Measurements from ENCODE around the gene NCL.
"Not testable (repeated sequence)": the region's sequence is repeated elsewhere in the genome, so short reads cannot be mapped to it uniquely, and the experiment has no call there.

Gene NCL

DNA sequence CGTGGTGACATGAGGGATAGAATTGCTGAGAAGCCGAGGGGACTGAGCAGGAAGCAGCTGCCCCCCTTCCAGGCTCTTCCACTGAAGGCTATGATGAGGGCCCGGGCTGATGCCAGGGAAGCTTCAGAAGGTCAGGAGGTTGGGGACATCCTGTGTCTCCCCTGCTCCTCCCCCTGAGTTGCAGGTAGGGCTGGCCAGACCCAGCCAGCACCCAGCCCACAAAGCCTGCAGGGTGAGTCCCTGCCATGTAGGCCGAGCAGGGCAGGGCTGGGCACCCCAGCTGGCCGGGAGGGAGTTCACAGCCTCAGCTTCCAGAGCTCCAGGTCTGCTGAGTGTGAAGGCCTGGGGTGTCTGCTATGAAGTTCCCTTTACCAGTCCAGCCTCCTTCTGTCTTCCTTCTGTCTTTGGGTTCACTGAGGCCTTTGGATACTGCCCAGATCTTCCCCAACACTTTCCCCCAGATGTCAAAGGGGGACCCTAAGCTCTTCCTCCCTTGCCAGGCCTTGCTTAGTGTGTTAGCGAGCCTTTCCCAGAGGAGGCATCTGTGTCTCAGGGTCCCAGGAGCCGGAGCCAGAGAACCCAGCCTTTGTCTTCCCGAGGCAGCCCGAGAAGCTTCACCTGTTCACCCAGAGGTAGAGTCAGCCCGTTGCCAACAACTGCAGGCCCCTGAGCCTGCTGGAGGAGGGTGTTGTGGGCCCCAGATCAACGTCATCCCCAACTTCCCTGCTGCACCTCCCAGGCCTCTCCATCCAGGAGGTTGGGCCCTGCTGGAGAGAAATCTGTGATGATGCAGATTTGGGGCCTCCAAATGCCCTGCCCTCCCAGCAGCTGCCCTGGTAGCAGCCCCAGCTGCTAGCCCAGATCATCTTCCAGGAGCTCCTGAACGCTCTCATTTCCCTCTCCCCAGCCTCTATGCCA lies 3.6 kb upstream of the NCL start:
- DNase-seq (ENCODE audit: low read depth in 2 of 2): no peak

DNA sequence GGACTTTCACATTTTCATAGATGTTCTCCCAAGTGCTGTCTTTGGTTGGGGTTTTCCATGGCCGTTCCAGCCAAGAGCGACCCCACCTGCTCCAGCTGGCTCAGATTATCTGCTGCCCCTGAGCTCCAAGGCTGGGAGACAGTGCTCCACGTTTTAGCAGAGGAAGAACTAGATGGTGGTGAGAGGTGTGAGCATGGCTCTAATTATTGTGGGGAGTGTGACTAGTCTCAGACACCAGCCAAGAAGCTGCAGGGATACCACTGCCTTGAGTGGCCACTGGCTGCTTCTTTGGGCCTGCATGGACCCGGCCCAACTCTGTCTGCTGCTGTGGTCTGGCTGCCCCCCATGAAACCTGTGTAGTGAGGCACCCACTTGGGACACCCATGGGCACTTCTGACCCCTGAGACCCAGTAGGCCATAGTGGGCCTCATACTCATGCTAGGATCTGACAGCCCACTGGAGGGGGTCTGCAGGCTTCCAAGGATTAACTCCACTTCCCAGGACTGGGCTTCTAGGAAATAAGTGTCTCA lies 2.8 kb upstream of the NCL start:
- no peak for DNase-seq (ENCODE audit: low read depth in 2 of 2)

DNA sequence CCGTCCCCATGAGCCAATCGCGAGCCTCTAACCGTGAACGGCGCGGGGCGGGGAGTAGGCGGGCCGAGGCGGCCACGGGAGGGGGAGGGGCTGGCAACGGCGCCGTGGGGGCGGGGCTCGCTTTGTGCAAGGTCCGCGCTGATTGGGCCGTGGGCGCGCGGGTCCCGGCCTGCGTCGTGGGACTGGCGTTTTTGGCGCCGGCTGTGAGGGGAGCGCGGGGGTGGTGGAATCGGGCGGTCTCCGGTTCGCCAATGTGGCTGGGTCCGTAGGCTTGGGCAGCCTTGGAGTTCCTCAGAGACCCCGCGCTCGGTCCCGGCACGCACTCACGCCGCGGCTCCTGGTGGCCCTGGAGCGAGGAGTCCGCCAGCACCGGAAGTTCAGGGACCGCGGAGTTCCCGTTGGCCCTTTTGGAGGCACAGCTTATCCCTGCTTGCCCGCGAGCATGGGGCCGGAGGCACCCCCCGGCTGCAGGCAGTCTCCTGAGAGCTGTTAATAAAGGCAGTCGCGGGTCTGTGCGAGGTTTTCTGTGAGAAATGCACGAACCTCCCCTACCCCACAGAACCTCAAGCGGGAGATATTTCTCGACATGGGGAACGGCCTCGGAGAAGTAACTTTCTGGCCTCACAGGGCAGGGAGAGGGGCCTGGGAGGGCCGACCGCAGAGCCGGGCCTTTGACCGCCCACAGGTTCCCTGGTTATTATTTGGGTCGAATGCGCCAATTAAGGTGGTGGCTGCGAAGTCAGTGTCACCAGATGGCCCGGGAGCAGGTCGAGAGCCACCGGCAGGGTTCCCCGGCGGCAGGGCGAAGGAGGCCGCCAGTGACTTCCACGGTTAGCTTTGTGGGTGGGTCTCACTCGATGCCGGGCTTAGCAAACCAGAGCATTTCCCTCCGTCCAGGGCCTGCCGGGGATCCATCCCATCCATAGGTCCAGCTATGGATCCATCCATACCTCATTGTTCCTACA lies 574 bp upstream of the NCL start:
- peak; percentile 96 to 99 for DNase-seq (ENCODE audit: low read depth in 2 of 2)

DNA sequence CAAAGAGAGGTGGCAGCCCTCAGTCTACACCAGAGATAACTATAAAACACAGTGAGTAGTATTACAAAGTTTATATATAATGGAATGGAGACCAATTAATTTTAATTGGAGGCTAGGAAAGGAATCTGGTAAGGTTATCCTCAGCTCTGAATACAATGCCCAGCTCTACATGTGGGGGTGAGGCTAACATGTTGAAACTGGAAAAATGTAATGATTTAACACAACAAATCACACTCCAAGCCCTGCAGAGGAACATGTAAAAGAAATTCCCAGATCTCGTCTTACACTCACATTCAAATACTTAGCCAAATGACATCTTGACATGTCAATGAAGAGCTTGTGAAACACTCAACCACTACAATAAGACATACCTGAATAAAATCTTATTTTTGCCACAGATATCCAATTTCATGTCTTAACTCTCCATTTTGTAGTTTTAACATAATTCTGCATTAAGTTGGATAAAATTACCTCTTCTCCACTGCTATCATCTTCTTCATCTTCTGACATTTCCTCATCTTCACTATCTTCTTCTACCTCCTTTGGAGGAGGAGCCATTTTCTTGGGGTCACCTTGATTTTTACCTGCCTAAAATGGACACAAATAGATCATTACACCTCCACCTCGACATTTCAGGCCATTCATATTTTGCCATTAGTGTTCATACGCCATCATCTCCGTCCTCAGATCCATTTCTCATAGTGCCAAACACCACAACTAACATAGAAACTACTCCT lies 1.4 kb downstream of the NCL start:
- no peak for DNase-seq (ENCODE audit: low read depth in 2 of 2)

DNA sequence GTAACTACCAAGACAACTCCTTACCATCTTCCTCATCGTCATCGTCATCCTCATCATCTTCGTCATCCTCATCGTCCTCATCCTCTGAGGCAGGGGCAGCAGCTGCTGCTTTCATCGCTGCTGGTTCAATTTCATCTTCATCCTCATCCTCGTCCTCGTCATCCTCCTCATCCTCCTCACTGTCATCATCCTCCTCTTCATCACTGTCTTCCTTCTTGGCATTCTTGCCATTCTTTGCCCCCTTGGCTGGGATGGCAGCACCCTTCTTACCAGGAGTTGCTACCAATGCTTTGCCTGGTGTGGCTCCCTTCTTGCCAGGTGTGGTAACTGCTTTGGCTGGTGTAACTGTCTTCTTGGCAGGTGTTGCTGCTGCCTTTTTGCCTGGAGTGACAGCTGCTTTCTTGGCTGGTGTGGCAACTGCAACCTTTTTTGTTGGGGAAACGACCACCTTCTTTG lies 2.7 kb downstream of the NCL start:
- DNase-seq (ENCODE audit: low read depth in 2 of 2): no peak

DNA sequence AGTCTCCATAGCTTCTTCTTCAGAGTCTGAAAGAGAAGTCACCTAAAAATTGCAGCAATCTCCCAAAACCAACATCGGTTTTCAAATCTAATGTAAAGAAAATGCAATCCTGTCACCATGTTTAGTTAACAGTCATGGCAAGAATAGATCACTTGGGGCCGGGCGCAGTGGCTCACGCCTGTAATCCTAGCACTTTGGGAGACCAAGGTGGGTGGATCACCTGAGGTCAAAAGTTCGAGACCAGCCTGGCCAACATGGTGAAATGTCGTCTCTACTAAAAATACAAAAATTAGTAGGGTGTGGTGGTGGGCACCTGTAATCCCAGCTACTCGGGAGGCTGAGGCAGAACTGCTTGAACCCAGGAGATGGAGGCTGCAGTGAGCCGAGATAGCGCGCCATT lies 3.4 kb downstream of the NCL start:
- not testable (repeated sequence) for DNase-seq (ENCODE audit: low read depth in 2 of 2)

DNA sequence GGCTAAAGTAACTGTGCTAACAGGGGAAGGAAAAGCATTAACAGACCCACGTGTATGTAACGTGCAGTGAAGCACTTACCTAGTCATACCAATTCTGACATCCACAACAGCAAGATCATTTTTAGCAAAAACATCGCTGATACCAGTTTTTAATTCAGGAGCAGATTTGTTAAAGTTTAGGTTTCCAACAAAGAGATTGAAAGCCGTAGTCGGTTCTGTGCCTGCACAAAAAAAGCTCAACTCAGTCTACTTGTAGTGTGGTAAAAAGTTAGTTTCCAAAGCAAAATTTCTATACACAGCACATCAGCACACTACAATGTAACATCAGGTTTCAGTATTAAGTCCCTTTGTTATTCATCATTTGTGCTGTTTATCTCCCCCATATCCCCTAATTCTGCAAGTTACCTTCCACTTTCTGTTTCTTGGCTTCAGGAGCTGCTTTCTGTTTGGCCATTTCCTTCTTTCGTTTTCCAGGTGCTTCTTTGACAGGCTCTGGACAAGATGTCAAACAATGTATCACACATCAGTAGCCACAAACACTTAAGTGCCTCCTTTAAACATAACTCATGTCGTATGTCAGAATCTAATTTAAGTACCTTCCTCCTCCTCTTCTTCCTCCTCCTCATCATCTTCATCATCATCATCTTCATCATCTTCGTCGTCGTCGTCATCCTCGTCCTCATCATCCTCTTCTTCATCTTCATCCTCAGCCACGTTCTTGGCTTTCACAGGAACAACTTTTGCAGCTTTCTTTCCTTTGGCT lies 4.0 kb downstream of the NCL start:
- no peak for DNase-seq (ENCODE audit: low read depth in 2 of 2)

DNA sequence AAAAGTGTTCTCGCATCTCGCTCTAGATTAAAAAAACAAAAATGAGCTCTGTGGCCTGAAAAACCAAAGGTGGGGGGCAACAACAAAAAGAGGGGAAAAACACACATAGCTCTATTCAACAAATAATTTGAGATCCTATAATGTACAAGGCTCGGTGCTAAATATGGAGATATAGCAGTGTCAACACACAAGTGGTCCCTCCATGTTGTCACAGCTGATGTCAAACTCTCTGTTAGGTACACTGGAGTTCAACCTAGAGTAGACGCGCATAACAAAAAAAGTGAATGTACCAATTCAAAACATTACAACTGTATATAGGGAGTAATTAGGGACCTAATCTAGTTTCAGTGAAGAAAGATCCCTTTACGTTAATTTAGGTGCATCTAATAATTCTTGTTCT lies 5.9 kb downstream of the NCL start:
- DNase-seq (ENCODE audit: low read depth in 2 of 2): no peak

DNA sequence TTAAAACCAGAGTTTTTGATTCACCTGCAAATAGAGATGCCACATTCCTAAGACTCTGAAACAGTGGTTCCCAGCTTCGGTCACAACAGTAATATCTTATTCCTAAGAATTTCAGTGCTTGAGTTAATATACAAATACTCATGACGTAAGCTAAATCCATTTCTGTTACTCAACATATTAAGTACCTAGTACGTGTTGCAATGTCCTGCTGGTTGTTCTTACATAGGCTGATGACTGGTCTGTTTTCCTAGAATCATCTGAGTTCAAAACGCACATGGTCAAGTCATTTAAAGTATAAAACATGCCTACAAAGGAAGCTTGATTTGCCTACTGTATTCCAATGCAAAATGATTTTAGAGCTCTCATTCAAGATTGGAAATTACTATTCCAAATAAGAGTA lies 7.2 kb downstream of the NCL start:
- no peak for DNase-seq (ENCODE audit: low read depth in 2 of 2)

DNA sequence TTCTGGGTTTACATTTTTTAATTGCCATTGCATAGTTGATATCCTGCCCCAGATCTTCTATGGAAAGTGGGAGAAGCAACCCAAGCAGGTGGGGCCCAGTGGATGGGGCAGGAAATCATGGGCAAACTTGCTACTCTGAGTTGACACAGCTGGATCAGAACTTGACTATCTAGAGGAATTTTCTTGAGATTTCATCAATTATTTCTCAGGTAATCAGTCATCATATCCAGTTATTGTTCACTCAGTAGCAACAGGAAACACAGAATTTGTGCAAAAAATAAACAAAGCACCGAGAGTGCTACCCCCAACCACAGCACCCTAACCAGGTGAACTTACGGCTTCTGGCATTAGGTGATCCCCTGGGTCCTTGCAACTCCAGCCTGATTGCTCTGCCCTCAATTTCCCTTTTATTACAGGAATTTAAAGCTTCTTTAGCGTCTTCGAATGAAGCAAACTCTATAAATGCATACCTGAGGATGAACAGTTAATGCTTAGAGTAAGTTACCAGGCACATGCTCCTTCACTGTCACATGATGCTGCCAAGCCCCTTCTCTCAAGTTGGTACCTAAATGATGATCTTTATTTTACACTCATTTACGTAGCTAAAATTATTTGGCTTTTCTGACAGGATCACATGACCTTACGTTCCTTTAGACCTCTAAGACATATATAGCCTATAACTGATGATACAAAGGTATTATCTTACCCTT lies 7.8 kb downstream of the NCL start:
- no peak for DNase-seq (ENCODE audit: low read depth in 2 of 2)

DNA sequence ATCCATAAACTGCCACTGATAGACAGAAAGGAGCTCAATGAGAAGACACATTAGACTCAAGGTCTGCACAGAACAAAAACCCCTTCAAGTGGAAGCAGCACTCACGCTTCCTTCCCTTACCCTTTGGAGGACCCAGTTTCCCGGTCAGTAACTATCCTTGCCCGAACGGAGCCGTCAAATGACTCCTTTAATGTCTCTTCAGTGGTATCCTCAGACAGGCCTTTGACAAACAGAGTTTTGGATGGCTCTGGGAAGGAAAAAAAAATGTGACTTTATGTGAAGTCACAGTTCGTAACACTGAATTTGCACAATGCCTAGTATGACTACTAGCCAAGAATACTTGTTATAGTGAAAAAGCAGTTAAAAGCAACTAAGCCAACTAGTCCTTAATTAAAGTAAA lies 8.4 kb downstream of the NCL start:
- DNase-seq (ENCODE audit: low read depth in 2 of 2): no peak

DNA sequence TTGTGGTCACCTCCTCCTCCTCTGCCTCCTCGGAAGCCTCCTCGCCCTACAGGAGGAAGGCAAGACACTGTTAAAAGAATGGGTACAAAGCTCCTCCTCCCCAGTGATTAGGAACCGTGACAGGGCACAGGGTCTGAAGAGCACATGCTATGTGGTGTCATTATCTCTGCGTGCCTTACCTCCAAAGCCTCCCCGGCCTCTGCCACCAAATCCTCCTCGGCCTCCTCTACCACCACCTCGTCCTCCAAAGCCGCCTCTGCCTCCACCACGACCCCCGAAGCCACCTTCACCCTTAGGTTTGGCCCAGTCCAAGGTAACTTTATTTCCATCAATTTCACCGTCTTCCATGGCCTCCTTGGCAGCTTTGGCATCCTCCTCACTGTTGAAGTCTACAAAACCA lies 9.1 kb downstream of the NCL start:
- no peak for DNase-seq (ENCODE audit: low read depth in 2 of 2)

DNA sequence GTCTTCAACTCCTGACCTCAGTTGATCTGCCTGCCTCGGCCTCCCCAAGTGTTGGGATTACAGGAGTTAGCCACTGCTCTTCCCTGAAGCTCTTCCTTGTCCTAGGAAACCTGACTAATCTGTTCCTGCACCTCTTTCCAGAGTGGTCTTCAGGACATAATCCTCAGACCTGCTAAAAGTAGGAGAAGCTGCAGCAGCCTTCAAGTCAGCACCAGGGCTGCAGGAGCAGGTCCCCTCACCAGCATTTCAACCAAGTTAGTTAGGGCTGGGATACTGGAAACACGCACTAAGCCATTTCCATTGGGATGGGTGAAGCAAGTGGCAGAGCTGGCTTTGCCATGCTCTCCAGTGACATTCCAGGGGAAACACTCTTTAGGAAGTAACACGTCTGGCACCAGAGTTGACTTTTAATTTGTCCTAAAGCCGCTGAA lies 9.9 kb downstream of the NCL start:
- no peak for DNase-seq (ENCODE audit: low read depth in 2 of 2)

DNA sequence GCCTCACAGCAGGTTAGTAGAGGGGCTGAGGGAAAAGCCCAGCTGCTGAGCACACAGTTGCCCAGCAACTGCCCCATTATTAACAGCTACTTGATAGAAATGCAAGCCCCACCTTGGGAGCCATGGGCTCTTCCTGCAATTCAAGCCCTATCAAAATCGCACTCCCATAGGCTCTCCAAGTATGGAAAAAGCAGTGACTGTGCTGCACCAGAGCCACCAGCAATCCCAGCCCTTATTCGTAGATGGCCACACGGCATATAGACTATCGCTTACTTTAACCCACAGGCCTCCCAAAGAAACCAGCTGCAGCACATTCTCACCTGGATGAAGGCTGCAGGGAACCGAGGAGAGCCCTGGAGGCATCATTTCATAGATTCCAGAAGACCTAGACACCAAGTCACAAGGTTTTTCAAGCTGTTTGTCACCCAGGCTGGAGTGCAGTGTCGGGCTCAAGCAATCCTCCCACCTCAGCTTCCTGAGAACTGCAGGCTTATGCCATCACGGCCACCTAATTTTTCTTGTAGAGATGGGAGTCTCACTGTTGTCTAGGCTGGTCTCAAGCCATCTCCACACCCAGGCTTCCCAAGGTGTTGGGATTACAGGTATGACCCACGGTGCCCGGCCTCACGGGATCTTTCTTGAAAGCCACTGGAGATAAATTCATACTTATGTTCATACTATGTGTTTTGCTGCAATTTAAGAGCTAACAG lies 11.3 kb downstream of the NCL start:
- DNase-seq (ENCODE audit: low read depth in 2 of 2): no peak

DNA sequence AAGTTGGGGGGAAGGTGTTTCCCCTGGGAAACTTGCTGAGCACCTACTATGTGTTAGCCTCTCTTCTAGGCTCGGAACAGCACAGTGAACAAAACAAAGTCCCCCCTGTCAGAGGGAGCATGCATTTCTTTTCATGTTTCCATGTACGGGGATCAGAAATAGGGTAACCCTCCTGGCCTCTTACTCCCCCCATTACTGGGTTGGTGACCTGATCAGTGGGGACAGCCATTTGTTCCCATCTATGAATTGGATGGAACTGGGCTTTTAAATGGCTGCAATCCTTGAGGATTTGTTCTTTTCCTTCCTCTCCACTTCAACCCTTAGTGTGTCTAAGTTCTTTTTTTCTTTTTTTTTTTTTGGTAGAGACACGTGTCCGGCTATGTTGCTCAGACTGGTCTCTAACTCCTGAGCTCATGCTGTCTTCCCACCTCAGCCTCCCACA lies 13.7 kb downstream of the NCL start:
- no peak for DNase-seq (ENCODE audit: low read depth in 2 of 2)

DNA sequence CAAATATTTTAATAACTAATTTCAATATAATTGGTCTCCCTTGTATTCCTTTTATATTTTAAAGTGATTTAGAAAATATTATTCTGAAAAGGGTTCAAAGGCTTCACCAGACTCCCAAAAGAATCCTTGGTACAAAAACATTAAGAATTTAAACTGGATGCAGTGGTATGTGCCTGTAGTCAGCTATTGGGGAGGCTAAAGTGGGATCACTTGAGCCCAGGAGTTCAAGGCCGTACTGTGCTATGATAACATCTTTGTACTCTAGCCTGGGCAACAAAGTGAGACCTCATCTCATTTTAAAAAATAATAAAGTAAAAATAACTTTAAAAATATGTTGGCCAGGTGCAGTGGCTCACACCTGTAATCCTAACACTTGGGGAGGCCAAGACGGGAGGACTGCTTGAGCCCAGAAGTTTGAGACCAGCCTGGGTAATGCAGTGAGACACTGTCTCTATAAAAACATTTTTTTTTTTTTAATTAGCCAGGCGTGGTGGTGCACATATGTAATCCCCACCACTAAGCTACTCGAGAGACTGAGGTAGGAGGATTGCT lies 14.7 kb downstream of the NCL start:
- DNase-seq (ENCODE audit: low read depth in 2 of 2): no peak

DNA sequence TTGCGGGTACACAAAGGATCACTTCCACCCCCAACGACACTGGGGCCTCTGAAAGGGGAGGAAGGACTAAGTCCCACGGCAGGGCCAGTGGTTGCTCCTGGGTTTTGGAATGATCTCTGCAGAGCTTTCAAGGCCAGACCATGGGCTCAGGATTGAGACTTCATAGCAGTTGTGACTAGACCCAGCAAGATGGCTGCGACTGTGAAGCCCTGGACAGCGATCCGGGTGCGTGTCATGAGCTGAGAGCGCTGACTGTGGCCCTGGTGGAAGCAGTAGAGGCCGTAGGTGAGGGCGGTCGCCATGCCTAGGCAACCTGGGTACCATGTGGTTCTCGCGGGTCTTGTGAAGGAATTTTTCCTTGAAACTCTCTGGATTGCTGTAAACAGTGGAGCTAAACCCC lies 27.3 kb downstream of the NCL start:
- no peak for DNase-seq (ENCODE audit: low read depth in 2 of 2)

DNA sequence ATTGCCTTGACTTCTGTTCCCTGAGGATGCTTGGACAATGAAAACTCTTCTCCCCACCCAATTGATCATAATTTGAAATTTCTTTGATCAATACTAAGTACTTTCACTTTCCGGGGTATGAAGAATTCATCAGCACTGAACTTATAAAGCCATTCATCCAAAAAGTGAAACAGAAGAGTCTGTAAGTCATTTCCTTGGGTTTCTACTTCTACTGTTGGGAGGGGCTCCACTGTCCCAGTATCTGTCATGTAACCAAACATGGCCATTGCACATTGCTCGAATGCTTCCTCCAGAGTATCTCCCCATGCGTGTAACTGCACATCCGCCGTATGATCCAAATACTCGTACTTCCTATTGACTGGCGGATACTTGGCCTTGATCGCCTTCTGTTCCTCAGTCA lies 30.3 kb downstream of the NCL start:
- DNase-seq (ENCODE audit: low read depth in 2 of 2): no peak

DNA sequence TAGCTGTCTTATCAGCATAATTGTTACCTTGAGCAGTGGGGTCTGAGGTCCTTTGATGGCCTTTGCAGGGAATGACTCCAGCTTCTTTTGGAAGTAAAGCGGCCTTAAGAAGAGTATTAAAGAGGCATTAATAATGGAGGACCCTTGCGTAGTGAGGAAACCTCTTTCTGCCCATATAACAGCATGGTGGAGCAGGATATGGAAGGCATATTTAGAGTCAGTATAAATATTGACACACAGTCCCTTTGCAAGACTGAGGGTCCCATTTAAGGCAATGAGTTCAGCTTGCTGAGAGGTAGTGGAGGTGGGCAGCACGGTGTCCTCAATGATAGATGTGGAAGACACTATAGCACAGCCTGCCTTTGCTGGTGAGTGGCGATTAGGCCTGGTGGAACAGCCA lies 32.7 kb downstream of the NCL start:
- no peak for DNase-seq (ENCODE audit: low read depth in 2 of 2)
